ENCODE results near the gene FAR2.

DNA sequence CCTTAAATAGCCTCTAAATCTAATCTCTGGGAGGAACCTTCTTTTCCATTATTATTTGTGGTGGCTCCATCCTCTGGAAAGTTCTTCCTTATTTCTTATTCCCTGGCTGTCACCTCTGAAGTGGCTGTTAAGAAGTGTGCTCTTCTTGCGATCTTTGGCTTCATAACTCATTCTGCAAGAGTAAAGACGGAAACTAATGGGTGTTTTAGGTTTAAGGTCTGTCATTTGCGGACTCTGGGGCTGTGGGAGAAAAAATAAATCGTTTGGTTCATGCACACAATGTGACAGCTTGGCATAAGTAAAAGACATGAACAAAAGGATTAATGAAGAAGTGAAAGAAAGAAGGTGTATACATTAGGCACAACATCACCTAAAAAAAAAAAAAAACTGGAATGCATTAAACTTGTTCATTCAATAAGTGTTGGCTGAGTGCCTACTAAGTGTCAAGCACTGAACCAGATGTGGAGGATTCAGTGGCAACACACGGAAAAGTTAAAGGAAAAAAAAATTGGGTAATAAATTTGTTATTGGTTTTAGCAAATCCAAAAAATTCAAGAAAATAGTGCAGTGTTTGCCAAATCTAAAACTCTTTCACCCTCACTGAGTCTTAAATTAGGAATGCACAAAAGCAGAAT lies 132.4 kb downstream of the FAR2 start:
- TF ChIP-seq POLR2A (IDR thresholded peaks at IDR 0.05; ENCODE audit: low read depth, low read length) (no peak), TAF1 (IDR thresholded peaks at IDR 0.05; ENCODE audit: low read depth, low read length) (no peak)

All from GM12891 (cell line).